Nucleus accumbens (tissue), 56 donors: ENCODE data around the gene POU2AF3.
A peak's percentile ranks its signal among the peaks of the same experiment; 100 is the strongest.
"Not testable (repeated sequence)": the region's sequence is repeated elsewhere in the genome, so short reads cannot be mapped to it uniquely, and the experiment has no call there.

Experiments used
- DNase-seq, 56 donors: peaks; one replicate each; lab custom pipeline; 2025; lab: John Stamatoyannopoulos, UW

POU2AF3 gene, protein sequence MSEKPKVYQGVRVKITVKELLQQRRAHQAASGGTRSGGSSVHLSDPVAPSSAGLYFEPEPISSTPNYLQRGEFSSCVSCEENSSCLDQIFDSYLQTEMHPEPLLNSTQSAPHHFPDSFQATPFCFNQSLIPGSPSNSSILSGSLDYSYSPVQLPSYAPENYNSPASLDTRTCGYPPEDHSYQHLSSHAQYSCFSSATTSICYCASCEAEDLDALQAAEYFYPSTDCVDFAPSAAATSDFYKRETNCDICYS

DNA sequence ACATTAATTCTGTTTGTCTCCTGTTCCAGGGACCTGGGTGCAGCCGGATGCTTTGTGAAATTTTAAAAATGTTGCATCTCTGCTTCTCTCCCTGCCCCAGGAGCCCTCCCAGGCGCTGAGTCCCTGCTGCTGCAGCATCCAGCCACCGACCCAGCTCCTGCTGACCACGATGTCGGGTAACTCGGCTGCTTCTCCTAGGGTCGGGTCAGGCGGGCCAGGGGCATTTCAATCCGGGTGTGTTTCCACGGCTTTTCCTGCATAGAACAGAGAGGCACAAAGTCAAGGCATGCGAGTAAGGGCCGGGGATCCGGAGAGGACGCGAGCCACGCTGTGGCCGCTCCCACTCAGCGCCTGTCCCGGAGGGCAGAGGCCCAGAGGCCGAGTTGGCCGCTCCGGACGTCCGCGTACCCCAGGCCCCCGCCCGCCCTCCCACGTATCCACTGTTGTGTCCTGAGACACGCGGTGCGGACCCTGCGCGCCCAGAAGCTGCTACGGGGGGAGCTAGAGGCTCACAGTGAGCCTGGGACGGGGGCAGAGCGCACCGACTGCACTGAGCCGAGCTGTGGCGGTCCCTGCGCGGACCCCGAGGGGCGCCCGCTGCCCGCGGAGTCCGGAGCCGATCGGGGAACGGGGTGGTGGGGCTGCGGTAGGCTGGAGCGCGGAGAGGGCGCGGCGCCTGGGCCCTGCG is at the start of gene POU2AF3:
Gene POU2AF3 (plus strand): TSS at position 134 of the 688 bp plus-strand sequence. CDS start 36 bp downstream, at position 170.
- DNase-seq = peak in 16 of 56 donors; percentile 19 to 56 (median 46)

DNA sequence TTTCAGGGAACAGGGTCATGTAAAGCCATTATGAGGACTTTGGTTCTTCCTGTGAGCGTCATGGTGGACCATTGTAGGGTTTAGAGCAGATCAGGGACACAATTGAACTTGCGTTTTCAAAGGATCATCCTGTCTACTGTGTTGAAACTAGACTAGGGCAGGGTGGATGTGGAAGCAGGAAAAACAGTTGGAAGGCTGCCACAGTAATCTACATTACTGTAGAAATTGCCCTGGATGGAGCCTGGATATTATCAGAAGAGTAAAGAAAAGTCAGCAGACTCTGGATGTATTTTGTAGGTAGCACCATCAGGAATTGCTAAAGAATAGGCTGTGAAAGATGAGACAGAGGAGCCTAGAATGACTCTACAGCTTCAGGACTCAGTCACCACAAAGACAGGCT is 47.4 kb upstream of the POU2AF3 start:
- no peak for DNase-seq

DNA sequence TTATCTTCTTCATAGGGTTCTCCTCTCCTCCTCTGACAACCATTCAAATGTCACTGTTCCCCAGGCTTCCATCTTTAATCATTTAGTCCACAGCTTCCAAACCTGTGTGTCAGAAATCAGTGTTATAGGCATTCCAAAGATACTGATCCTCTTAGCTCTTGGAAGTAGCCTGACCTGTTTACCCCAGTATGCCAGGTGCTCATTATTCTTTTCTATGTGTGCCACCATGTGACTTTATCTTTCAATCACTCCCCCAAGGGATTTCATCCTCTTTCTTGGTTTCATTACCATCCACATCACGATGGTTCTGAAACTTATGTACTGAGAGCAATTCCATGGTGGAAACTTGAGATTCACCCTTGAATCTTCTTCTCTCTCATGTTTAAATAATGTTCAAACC is 45.2 kb upstream of the POU2AF3 start:
- DNase-seq = no peak

DNA sequence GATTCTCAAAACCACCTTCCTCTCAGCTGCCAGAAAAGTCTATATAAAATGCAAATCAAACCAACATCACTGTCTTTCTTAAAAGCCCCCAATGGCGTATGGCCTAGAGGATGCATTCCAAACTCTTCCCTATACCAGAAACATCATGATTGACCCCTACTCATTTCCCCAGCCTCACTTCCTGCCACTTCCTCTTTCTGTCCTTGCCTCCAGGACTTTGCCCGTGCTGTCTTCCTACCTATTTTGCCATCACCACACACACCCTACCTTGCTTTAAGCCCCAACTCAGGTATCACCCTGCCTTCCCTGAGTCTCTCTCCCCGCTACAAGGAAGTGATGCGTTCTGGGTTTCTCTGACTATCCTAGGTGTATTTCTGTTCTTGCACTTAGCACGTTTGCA is 44.7 kb upstream of the POU2AF3 start:
- DNase-seq = no peak

DNA sequence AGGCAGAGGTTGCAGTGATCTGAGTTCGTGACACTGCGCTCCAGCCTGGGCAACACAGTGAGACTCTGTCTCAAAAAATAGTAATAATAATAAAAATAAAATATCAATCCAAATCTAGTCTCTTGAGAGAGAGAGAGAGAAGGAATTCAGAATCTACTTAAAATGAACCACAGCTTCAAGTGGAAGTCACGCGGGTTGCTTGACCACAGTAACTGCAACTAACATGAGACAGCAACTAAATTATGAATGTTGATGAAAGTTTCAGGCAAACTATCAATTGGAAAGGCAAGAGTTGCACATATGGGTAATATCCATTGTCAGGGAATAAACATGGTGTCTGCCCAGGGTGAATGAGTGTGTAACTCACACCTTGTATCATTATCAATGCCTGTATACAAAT is 40.3 kb upstream of the POU2AF3 start:
- DNase-seq = no peak

DNA sequence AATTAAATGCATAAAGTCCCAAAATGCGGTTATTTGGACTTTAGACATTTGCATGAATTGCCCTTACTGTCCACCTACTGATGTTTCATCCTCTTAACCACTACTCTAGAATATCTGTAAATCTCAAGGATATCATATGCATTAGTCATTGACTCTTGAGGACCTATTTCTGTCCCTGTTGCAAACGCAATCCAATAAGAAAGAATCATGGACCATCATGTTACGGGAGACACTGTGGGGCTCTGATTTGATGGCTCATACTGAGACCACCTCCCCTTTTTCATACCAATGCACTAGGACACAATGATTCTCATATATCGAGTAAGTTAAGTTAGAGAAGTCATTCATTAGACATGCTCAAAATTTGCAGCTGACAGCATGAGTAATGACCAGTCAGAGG is 38.5 kb upstream of the POU2AF3 start:
- DNase-seq = no peak

DNA sequence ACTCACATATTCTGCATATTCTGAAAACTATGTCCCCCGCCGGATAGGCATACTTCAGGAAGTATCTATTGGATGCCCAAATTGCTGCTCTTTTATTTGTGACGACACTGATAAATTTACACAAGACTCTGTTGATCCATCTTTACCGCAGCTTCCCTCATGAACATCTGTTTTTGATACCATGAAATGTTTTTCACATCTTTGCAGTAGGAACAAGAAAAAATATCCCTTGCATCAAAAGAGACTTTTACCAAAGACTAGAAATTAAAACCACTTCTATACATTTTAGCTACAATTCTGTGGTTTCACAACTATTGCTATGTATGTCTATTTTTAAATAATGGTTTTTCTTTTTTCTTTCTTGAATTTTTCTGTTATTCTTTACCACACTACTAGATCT is 37.5 kb upstream of the POU2AF3 start:
- no peak for DNase-seq

DNA sequence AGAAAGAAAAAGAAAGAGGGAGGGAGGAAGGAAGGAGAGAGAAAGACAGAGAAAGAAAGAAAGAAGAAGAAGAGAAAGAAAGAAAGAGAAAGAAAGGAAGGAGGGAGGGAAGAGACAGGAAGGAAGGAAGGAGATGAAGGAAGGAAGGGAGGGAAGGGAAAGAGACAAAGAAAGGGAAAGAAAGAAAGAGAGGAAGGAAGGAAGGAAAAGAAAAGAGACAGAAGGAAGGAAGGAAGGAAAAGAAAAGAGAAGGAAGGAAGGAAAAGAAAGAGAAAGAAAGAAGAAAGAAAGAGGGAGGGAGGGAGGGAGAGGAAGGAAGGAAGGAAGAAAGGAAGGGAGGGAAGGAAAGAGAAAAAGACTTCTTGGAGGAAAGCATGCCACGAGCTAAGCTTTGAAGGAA is 33.7 kb upstream of the POU2AF3 start:
- DNase-seq = no peak

DNA sequence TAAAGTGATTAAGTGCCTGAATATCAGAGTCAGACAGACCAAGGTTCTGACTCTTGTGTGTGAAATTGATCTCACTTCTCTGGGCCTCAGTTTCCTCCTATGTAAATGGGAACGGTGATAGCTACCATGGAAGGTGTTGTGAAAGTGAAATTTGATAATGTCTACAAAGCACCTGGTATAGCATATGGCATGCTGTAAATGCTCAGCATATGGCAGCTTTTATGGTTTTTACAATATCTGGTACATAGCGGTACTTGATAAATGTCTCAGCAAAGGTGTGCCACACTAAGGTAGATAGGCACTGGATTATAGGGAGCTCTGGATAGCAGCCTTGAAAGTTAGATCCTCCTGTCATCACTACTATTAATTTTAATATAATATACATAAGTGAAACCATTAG is 32.9 kb upstream of the POU2AF3 start:
- DNase-seq = no peak

DNA sequence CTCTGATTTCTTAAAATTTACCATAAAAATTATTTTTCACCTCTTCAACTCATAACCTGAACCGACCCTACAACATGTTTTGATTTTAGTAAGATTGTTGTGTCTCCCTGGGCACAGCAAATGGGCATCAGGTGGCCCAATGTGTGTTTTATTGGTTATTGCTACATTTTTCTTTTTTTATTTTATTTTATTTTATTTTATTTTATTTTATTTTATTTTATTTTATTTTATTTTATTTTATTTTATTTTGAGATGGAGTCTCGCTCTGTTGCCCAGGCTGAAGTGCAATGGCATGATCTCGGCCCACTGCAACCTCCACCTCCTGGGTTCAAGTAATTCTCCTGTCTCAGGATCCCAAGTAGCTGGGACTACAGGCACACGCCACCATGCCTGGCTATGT is 30.0 kb upstream of the POU2AF3 start:
- not testable (repeated sequence) for DNase-seq

DNA sequence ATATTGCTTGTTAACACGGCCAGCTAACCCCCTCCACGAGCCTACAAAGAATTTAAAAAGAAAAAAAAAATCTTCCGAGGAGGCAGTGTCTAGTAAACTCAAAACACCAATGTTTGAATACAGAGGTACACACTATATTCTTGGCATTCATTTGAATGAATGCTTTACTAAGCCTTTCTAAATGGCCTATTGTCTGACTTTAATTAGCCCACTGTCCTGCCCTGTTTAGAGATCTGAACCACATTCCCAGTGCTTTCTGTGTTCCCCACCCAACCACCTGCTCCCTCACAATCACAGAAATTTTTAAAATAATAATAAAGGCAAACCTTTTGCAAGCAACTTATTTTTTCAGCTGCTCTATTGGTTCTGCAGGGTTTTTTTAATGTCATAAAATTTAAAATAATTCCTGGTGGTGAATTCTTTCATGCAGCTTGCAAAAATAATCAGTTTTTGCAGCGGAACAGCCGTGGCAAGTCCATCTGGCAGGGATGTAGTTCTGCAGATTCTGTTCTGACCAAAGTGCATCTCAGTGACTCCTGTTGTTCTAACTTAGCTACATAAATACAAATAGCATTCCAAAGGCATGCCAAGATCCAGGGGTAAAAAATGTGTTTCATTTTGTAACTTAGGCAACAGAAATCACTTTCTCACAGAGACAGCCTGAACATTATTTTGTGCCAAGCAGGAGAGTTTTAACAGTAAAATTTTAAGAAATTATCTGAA is 29.0 kb upstream of the POU2AF3 start:
- peak in 5 of 56 donors; percentile 3 to 23 (median 4) for DNase-seq

DNA sequence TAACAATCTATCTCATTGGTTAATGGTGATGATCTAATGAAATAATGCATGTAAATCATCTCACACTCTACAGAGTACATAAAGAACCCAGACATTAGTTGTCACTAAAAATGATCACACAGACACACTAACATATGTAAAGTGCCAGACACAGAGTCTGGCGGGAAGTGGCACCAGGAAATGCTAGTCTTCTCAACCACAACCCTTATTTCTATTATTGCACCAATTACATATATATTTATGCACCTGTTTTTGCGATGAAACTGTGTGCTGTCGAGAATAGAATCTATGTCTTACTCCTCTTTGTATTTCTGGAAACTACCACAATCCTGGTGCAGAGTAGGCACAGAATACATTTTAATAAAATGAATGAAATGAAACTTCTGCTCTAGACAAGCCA is 25.9 kb upstream of the POU2AF3 start:
- DNase-seq = no peak

DNA sequence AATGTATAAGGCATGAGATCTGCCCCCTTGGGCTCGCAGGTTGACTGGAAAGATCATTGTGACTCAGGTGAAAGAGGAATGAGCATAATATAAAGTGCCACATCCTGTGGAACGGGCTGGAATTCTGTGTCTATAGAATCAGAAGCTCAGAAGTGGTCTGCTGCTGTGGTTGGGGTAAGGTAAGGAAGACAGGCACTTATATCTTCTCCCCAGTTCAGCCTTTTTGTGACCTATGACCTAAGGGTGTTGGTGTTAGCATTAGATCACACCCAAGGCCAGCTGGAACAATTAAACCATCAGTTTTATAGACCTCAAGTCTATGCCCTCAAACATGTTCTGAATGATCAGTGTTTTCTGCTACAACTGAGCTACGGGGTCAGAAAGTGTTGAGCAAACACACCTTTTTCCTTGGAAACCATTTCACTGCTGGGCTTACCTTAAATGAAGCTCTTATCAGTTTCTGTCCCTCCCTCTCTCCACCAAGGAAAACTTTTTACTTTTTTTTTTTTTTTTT is 15.7 kb upstream of the POU2AF3 start:
- DNase-seq = no peak

DNA sequence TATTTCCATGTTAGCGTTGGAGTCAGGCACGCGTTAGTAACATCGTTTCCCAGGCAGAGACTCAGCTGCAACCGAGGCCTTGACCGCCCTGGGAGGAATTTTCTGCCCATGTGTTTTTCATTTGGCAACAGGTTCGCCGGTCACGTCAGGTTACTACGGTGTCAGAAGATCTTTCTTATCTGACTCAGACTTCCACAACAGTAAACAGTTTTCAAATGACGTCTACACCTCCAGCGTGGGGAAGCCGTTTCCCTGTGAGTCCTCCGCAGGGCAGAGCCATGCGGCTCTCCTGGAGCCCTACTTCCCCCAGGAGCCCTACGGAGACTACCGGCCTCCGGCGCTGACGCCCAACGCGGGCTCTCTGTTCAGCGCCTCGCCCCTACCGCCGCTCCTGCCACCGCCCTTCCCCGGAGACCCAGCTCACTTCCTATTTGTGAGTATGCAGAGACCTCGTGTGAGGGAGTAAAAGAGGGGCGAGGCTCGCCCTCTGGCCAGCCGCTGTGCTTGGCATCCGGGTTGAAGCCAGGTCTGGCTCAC is 14.3 kb upstream of the POU2AF3 start:
- DNase-seq = no peak

DNA sequence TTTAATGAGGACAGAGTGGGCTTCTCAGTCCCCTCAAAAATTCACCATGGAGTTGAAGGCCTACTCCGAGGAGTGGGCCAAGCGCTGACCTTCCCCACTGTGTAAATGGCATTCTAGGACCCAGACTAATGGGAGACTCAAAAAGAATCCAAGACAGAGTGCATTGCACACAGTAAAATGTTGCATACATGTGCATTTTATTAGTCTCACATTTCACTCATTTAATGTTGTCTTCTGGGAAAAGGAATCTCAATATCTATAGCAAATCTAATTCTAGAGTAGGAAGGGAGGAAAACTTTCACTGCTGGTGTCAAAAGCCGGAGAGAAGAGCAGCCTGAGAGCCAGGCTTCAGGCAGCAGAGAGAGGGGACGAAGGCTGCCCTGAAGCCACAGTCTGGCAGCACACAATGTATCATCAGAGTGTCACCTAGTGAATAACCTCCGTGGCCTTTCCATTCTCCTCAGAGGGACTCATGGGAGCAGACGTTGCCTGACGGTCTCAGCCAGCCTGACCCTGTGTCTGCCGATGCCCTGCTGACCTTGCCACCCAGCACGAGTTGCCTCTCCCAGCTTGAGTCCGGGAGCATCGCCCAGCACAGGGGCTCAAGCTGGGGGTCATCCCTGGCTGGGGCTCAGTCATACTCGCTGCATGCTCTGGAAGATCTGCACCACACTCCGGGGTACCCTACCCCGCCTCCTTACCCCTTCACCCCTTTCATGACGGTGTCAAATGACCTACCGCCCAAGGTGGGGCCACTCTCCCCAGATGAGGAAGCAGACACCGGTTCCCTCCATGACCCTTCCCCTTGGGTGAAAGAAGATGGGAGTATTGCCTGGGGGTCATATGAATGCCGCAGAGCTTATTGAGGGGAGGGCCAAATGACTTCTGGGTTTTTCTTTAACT is 12.9 kb upstream of the POU2AF3 start:
- DNase-seq = no peak

DNA sequence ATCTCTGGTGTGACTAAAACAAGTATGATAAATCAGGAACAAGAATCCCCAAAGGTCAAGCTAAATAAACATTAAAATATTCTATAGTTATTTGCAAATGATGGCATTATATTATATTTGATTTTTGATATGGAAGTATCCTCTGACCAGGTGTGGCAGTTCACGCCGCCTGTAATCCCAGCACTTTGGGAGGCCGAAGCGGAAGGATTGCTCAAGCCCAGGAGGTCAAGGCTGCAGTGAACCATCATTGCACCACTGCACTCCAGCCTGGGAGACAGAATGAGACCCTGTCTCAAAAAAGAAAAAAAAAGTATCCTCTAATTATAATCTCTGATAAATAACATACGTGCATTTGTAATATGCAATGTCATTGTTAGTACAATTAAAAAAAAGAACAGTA is 6.6 kb upstream of the POU2AF3 start:
- no peak for DNase-seq

DNA sequence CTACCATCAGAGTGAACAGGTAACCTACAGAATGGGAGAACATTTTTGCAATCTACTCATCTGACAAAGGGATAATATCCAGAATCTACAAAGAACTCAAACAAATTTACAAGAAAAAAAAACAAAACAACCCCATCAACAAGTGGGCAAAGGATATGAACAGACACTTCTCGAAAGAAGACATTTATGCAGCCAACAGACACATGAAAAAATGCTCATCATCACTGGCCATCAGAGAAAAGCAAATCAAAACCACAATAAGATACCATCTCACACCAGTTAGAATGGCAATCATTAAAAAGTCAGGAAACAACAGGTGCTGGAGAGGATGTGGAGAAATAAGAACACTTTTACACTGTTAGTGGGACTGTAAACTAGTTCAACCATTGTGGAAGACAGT is 5.9 kb upstream of the POU2AF3 start:
- DNase-seq = not testable (repeated sequence)

DNA sequence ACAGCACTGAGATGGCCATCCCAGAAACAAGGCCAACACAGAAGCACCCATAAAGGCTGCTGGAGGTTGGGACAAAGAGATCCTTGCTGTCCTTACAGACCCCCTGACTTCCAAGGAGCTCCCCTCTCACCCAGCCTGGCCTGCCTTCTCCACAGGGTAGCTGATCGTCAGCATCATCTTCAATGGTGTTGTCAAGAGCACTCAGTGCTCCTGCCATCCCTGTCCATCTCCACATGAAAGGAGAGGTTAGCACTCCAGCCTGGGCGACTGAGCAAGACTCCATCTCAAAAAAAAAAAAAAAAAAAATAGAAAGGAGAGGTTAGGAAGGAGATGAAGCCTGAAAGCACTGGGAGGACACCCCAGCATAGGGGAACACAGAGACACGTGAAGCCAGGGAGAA is 2.1 kb upstream of the POU2AF3 start:
- no peak for DNase-seq

DNA sequence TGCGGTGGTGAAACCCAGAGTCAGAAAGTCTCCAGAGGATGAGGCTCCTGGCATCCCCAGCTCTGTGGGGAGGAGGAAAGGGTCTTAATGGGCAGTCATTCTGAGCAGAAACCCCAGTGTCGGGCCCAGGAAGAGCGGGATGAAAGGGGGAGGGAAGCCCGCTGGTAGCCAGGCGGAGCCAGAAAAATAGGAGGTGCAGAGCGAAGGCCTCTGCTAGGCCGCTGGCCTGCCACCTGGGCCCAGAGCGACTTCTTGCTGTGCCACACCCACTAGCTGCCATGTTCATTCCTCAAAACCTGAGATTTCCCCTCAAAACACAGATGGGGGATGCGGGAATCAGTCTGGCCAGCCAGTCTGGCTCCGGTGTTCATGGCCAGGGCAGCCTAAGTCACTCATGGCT is 650 bp upstream of the POU2AF3 start:
- no peak for DNase-seq
